HG03442 (cell line): ENCODE results near the gene PNKD.

Experiments
- ATAC-seq: cut with Tn5 transposase; IDR thresholded peaks from one replicate; pipeline ENCODE4 v1.9.1; 2021; ENCODE audit warnings: mild to moderate bottlenecking, moderate library complexity; ENCODE audit not compliant: unreplicated experiment

Gene PNKD

DNA sequence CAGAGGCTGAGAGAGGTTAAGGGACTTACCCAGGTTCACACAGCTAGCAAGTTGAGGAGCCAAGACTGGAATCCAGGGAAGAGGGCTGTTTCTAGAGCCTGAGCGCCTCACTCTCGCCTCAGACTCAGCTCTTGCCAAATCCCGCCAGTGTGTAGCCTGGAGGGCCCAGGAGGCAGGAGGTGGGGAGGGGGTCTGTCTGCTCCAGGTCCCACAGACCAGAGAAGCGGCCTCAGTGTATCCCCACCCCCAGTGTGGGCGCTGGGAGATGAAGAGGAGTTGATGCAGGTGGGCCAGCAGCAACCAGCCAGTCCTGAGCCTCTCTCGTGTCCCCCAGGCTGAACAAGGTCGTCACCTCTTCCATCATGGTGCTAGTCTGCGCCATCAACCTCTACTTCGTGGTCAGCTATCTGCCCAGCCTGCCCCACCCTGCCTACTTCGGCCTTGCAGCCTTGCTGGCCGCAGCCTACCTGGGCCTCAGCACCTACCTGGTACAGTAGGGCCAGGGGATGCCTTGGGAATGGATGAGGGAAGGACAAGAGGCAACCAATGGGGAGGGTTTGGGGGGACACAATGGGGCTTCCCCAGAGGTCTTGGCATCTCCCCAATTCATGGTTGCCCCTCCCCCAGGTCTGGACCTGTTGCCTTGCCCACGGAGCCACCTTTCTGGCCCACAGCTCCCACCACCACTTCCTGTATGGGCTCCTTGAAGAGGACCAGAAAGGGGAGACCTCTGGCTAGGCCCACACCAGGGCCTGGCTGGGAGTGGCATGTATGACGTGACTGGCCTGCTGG, 124.2 kb downstream of the PNKD start:
- ATAC-seq = no peak

DNA sequence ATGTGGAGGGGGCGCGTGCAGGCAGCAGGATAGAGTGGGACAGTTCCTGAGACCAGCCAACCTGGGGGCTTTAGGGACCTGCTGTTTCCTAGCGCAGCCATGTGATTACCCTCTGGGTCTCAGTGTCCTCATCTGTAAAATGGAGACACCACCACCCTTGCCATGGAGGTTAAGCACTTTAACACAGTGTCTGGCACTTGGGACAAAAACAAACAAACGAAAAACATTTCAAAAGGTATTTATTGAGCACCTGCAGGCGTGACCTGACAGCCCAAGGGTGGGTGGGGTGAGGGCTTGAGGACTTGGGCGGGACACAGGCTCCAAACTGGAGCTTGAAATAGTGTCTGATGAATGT, 124.7 kb downstream of the PNKD start:
- ATAC-seq = no peak

DNA sequence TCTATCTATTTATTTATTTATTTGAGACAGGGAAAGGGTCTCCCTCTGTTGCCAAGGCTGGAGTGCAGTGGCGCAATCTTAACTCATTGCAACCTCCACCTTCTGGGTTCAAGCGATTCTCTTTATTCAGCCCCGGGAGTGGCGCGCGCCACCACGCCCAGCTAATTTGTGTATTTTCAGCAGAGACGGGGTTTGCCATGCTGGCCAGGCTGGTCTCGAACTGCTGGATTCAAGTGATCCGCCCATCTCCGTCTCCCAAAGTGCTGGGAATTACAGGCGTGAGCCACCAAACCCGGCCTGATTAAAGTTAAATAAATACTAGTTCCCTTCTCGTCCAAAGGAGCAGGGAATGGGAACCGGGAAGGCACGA, 125.1 kb downstream of the PNKD start:
- no peak for ATAC-seq

DNA sequence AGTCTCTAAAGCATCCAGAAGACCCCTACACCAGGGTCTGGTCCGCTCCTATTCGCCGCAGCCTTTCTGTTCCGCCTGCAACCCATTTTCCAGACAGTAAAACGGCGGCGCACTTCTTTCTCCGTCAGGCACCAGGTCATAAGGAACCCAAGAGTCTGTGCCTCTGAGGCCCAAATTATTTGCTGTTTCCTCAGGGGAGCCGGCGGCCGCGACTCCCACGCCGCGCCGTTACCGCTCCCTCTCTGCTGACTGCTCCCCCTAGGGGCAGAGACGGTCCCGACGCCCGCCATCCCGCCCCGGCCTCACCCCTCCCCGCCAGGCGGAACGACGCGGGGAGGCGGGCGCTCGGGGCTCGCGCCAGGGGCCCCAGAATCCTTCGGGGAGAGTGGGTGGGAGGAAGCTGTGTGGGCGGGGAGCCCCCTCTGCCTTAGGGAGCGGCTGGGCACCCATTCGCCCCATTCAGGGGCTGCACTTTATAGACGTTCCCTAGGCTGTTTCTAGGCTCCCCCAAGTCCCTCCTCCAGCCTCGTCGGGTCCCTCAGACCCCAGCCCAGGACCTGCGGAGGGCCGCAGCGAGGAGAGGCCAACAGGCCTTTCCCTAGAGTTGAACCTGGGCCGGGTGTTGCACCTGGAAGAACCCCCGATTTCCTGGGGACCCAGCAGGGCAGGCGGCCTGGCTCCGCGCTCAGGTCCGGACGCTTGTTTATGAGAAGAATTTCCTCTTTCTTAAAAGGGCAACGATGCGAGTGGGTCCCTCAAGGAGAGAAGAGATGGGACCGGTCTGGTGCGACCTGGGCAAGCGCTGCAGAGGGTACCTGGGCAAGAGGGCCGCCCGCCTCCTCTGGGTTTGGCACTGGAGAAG, 125.7 kb downstream of the PNKD start:
- peak; percentile 45 for ATAC-seq
